HG03025 (cell line): ENCODE results near the gene MOB3C.
"Not testable (repeated sequence)": the region's sequence is repeated elsewhere in the genome, so short reads cannot be mapped to it uniquely, and the experiment has no call there.

ENCODE experiments used
- ATAC-seq: cut with Tn5 transposase; IDR thresholded peaks from one replicate; pipeline ENCODE4 v1.9.1; 2021; ENCODE audit warnings: mild to moderate bottlenecking, moderate library complexity; ENCODE audit not compliant: unreplicated experiment, low FRiP score

MOB3C gene

DNA sequence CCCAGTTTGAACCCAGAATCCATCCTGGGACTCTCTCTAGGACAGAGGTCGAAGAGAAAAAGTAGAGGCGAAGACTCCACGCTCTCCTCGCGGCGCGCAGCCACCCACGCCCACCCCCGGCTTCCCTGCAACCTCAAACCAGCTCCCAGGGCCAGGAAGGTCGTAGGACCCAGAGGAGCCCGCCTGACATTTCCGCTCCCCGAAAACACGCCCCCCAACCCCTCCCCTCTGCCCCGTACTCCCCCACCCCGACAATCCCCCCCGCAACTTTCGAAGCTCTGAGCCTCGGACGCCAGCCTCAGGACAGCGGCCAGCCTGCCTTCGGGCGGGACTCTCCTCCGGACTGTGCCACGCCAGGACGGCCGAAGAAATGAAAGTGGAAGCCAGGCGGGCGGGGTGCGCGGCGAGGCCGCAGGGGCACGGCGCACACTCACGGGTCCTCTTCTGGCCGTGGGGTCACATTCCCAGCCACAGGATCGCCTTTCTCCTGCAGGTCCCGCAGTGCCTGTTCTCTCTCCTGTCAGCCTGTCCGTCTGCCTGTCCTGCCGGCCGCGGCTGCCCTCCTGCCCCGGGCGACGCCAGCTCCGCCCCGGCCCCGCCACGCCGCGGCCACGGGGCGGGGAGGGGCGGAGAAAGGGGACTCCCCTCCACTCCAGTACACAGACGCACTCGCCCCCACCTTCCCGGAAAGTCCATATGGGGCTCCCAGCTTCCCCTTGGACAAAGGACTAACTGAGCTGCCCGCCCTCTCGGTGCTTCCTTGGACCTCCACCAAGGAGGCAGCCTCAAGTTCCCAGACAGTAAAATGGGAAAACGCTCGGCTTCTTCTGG, at the start of gene MOB3C:
TSS of gene MOB3C (minus strand) at position 535 of the 831 bp plus-strand sequence. CDS start 3,490 bp downstream, outside the sequence.
- peak; percentile 63 for ATAC-seq

DNA sequence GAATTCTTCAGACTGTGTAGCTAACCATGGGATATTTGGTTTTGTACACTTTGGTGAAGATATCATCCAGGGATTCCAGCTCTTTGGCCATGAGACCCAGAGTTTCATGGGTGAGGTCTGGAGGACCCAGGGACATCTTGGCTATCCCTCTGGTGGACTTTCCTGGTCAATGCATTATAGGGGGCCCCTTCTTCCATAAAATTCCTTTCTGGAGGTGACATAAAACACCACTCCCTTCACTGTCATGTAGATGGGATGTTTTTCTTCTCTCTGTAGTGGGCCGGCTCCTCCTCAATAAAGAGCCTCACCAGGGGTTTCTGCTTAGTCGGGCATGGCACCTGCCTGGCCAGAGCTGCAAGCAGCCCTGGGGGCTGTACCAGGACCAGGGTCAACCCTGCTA, 49.4 kb upstream of the MOB3C start:
- no peak for ATAC-seq

DNA sequence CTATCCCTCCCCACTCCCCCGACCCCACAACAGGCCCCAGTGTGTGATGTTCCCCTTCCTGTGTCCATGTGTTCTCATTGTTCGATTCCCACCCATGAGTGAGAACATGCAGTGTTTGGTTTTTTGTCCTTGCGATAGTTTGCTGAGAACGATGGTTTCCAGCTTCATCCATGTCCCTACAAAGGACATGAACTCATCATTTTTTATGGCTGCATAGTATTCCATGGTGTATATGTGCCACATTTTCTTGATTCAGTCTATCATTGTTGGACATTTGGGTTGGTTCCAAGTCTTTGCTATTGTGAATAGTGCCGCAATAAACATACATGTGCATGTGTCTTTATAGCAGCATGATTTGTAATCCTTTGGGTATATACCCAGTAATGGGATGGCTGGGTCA, 46.3 kb upstream of the MOB3C start:
- ATAC-seq, result not testable (repeated sequence)

DNA sequence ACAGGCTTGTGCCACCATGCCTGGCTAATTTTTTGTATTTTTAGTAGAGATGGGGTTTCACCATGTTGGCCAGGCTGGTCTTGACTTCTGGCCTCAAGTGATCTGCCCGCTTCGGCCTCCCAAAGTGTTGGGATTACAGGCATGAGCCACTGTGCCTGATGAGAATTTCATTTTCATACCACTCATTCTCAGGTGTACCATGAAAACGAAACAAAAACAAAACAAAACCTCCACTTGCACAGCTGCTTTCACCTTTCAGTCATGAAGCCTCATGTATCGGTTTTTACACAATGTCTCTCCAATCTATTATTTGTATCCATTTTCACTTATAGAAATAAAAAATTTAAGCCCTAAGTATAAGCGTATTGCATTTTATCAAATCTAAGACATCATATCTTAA, 43.5 kb upstream of the MOB3C start:
- peak; percentile 71 for ATAC-seq

DNA sequence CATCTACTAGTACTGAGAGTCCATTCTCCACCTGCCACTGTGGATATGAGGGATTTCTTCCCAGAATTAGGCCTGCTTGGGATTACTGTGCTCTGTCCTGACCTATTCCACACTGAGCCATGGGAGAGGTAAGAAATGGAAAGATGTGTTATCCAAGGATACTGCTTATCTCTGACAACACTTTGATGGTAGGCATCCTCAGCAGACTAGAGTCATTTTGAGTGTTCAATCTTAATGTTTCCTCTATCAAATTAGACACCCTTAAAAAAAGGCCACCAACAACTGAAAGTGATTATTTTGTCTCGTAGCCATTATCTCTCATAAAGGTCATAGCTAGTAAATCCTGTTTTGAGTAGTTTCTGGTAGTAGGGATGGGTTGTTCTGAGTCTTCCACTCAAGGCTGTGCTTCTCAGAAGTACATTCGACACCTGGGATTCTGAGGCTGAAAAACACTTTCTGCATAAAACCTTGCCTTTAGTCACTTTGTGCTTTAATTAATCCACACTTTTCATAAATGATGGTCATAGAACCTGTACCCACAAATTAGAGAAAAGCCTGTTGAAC, 42.8 kb upstream of the MOB3C start:
- ATAC-seq, result no peak

DNA sequence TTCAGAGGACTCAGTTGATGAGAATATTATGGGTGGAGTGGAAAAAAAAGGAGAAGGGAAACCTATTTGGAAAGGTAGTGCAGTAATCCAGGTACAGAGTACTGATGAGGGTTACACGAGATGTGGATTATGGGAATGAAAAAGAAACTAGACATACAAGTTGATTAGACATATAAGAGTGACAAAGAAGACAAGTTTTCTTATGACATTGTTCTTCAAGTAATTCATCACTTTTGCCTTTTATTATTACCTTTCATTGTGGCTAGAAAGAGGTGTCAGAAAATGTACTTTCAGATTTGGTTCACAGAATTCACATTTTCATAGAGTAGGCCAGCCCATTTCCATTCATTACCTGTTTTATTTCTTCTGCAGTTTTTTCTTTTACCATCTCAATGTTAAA, 41.2 kb upstream of the MOB3C start:
- no peak for ATAC-seq

DNA sequence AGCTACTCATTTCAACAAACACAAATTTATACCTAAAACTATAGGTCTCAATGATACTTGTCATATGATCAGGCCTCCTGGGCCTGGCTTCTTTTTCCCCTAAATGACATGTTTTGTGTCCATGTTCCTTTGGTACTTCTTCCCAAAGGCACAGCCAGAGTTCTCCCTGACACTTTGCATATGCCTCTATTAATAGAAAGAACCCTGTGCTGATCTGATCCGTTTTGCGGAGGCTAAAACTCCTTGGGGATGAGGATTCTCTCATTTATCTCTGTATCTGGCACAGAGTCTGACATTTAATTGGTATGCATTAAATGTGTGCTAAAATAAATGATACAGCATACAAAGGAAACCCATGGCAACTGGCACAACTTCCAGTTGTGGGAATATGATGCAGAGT, 40.0 kb upstream of the MOB3C start:
- no peak for ATAC-seq

DNA sequence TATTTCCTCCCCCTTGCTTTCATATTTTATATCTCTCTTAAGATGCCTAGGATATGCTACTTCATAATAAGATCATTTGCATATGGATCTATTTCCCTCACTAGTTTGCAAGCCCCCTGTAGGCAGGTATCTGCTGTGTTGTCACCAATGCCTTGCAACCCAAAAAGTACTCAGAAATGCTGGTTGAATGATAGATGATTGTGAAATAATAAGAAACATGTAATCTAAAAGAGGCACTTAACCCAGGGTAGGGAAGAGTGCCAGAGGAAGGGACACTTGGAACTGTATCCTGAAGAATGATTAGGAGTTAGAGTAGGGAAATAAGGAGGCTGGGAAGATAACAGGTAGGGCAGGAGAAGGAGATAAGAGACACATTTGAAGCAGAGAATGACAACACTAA, 39.2 kb upstream of the MOB3C start:
- no peak for ATAC-seq

DNA sequence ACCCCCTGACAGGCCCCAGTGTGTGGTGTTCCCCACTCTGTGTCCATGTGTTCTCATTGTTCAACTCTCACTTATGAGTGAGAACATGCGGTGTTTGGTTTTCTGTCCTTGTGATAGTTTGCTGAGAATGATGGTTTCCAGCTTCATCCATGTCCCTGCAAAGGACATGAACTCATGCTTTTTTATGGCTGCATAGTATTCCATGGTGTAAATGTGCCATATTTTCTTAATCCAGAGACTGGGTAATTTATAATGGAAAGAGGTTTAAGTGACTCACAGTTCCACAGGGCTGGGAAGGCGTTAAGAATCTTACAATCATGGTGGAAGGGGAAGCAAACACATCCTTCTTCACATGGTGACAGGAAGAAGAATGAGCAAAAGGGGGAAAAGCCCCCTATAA, 38.1 kb upstream of the MOB3C start:
- not testable (repeated sequence) for ATAC-seq

DNA sequence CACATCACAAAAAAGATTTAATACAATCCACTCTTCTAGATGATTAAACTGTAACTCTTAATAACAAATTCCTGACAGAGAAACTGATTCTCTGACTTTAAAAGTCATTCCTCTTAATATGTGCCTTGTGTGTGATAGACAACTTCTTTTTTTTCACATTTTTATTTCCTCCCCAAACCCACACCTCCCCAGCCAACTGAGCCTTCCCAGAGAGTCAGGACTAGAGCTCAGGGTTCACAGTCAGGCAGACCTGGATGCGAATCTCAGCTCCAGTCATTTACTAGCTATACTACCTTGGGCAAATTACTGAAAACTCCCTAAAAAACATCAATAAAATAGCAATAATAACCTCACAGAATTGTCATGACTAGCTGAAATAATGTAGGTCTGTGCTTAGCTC, 37.4 kb upstream of the MOB3C start:
- ATAC-seq, result no peak

DNA sequence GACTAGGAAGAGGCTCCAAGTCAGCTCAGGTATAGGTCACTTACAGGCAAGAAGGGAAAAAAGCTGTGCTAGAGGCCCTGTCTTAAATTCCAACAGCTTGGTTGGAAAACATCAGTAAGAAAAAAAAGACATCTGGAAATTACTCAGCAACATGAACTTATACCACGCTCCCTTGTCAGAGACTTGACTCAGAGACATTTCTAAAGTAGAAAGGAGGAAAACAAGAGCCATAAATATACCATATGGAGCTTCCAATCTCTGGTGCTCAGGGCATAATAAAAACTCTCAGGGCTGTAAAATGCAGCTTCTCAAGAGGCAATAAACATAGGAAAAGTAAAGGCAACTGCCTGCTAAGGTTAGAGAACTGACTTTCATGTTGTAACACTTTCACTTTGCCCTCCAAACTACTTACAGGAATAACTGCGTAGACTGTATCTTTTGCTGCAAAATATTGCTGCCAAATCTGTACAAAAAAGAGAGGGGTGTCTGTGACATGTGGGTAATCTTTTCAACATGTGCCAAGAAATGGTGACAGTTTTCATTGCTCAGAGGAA, 36.9 kb upstream of the MOB3C start:
- ATAC-seq, result no peak

DNA sequence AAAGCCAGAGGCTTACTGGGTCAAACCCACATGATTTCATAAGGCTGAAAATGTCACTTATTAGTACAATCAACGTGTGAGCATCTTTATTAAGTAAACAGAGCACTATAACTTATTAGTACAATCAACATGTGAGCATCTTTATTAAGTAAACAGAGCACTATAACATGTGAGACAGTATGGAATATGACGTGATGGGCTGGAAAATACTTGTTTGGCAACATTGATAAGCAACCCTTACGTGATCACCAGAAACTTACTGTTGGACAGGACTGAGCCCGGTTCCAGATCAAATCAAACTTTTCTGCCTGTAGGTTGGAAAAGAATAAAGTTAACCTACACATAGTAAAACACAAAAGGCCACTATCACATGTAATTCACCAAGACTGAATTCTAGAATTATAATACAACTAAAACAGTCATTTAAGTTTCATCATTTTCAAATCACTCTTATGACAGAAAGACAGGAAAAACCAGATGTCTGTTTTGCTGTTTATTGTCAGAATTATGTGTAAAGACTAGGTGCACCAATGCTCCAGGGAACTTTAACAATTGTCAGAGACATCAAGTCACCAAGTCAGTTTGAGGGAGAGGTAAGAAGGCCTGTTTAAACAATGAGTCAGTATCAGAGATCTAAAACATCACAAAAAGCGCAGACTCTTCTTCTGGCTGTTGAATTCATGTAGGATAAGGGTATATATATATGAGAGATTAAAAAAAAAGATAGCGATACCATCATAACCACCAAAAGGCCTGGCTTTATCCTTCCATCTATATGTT, 35.9 kb upstream of the MOB3C start:
- ATAC-seq, result no peak

DNA sequence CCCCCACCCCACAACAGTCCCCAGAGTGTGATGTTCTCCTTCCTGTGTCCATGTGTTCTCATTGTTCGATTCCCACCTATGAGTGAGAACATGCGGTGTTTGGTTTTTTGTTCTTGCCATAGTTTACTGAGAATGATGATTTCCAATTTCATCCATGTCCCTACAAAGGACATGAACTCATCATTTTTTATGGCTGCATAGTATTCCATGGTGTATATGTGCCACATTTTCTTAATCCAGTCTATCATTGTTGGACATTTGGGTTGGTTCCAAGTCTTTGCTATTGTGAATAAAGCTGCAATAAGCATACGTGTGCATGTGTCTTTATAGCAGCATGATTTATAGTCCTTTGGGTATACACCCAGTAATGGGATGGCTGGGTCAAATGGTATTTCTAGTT, 34.5 kb upstream of the MOB3C start:
- ATAC-seq, result not testable (repeated sequence)

DNA sequence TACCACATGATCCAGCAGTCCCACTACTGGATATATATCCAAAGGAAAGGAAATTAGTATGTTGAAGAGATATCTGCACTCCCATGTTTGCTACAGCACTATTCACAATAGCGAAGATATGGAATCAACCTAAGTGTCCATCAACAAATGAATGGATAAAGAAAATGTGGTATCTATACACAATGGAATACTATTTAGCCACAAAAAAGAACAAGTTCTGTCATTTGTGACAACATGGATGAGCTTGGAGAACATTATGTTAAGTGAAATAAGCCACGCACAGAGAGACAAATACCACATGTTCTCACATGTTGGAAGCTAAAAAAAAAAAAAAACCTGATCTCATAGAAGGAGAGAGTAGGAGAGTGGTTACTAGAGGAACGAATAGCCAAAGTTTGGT, 33.9 kb upstream of the MOB3C start:
- ATAC-seq, result no peak

DNA sequence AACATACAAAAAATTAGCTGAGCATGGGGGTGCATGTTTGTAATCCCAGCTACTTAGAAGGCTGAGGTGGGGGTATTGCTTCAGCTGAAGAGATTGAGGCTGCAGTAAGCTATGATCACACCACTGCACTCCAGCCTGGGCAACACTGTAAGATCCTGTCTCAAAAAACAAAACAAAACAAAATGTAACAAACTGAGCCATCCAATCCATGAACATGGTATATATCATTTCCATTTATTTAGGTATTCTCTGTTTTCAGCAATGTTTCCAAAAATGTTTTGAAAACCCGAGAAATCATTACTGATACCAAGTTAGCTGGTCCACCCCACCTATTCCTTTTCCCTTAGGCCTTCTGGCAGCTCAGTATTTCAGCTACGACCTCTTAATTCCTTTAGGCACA, 33.2 kb upstream of the MOB3C start:
- no peak for ATAC-seq

DNA sequence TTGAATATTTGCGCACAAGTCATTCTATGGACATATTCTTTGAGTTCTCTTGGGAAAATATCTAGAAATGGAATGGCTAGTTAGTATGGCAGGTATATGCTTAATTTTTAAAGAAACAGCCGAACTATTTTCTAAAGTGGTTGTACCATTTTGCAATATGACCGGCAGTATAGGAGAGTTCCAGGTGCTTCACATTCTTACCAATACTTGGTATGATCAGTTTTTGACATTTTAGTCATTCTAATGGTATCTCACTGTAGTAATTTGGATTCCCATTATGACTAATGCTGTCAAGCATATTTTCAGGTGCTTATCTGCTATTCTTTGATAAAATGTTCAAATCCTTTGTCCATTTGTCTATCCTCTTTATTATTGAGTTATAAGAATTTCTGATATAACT, 31.0 kb upstream of the MOB3C start:
- no peak for ATAC-seq

DNA sequence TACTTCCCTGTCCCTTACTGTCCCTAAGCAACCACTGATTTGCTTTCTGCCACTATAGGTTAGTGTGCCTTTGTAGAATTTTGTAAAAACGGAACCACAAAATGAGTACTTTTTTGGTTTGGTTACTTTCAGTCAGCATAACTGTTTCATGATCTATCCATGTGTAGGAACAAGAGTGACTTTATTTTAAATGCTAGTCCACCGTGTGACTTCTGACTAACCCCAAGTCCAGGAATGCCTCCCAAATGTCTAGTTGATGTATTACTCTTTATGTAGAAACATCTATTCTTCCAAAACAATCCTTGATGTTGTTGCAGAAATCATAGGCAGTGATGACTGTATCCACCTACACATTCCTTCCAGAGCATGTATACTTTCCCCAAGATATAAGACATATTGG, 30.2 kb upstream of the MOB3C start:
- no peak for ATAC-seq

DNA sequence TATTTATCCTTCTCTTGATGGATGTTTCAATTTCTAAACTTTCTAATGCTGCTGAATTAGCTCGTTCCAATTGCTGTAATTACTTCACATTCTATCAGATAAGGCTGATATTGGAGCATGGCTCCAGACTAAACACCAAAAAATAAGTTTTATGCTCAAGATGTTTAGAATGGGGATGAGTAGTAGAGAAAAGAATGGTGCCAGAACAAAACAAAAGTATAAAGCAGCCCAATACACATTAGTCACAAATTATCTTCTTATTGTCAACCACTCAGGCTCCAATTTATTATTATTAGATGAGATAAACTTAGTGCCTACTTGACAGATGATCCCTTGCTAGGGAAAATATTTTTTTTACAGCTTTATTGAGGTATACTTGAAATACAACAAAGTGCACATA, 29.7 kb upstream of the MOB3C start:
- no peak for ATAC-seq

DNA sequence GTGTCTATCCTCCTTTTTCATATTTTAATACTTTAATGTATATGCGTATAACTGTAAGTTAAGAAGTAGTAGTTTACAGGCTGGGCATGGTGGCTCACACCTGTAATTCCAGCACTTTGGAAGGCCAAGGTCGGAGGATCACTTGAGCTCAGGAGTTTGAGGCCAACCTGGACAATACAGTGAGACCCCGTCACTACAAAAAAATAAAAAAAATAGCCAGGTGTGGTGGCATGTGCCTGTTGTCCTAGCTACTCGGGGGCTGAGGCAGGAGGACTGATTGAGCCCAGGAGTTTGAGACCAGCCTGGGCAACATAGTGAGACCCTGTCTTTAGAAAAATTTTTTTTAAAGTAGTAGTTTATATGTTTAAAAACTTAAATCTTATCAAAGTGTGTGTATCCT, 29.2 kb upstream of the MOB3C start:
- no peak for ATAC-seq

DNA sequence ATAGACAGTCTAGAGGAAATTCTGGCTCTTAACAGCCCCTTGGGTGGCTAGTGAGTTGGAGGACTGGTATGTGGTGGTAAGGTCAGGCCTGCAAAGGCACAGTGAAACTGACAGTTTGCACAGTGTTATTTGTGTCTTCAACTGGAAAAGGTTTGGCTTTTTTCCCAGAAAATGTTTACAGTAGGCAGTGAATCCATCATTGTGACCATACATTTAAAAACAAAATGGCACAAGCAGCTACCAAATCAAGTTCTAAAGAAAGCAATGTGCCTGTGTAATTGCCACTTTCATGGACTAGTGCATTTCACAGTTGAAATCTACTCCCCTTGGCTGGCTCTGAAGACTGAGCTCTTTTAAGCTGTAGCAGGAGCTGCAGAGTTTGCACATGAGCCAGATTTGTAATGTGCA, 26.8 kb upstream of the MOB3C start:
- ATAC-seq, result no peak

DNA sequence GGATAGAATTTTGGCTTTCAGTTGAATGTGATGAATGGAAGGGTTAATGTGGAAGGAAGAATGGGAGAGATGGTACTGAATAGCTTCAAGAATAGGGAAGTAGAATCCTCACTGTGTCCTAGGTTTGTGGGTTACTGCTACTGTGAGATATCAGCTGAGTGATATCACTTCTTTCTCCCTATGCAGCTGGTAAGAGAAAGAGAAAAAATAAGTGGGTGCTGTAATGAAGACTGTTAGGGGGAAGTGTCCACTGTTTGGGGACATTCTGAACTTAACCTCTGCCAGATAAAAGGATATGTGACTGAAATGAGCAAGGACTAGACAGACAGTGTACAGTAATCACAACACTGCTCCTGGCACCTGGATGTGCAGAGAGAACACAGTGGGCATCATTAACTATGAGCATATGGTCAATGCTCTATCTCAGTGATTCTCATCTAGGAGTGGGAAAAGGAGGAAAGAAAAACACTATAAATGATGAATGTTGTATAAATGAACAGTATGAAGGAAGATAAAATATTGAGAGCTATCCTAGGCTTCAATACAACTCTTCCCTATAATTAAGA, 25.6 kb upstream of the MOB3C start:
- ATAC-seq, result no peak
